HEK293 (cell line): ENCODE measurements around the gene MAN2B1.
A peak's percentile ranks its signal among the peaks of the same experiment; 100 is the strongest.

ENCODE experiments used
- CTCF ChIA-PET: fragments of 350-600 bp; formaldehyde crosslinking; extraction: SDS; loops from one replicate; lab custom pipeline; 2021; ENCODE audit warnings: antibody characterized with exemption; lab: Yijun Ruan, JAX
- POLR2A ChIA-PET: fragments of 300-600 bp; formaldehyde crosslinking; extraction: SDS; loops from one replicate; lab custom pipeline; 2020; ENCODE audit warnings: antibody characterized with exemption, inconsistent platforms; lab: Yijun Ruan, JAX
- H3K27ac ChIP-seq: fragments of 200-500 bp; sonication (Bioruptor generic); 2 replicates; pipeline ENCODE4 v1.5.1; 2014; ENCODE audit warnings: low read depth, low read length, control low read depth, inconsistent platforms; ENCODE audit errors: extremely low read depth
- H3K36me3 ChIP-seq, 2 experiments: fragments of 200-500 bp in 1 of 2; sonication (Bioruptor generic) in 1 of 2; 1 replicate in 1 of 2; 2 replicates in 1 of 2; pipeline ENCODE4 v1.5.1; 2014 to 2017; ENCODE audit warnings: inconsistent platforms in 2 of 2, low read length in 2 of 2; ENCODE audit not compliant: control insufficient read depth in 2 of 2, insufficient read depth in 1 of 2
- H3K4me1 ChIP-seq: fragments of 200-500 bp; sonication (Bioruptor generic); 2 replicates; pipeline ENCODE4 v1.5.1; 2014; ENCODE audit warnings: mild to moderate bottlenecking, low read length, inconsistent platforms; ENCODE audit not compliant: control insufficient read depth, insufficient read depth
- H3K4me3 ChIP-seq: 2 replicates; pipeline ENCODE4 v1.5.1; 2011; ENCODE audit warnings: low read depth, mild to moderate bottlenecking, control low read depth, low read length, moderate library complexity
- H3K9me3 ChIP-seq: fragments of 200-500 bp; sonication (Bioruptor generic); 2 replicates; pipeline ENCODE4 v1.5.1; 2014; ENCODE audit warnings: low read depth, low read length, inconsistent platforms; ENCODE audit not compliant: control insufficient read depth, insufficient read depth
- FEZF1 ChIP-seq: fragments of 450-650 bp; formaldehyde crosslinking; IDR thresholded peaks from 2 replicates; pipeline ENCODE4 v1.5.1; 2016; ENCODE audit warnings: missing biosample characterization, missing genetic modification characterization
- GLIS2 ChIP-seq: fragments of 450-650 bp; formaldehyde crosslinking; IDR thresholded peaks from 2 replicates; pipeline ENCODE4 v1.5.1; 2016; ENCODE audit warnings: missing biosample characterization, missing genetic modification characterization
- IKZF3 ChIP-seq: fragments of 450-650 bp; IDR thresholded peaks from 2 replicates; pipeline ENCODE4 v1.5.0; 2018; ENCODE audit warnings: missing biosample characterization, mild to moderate bottlenecking, missing genetic modification characterization, moderate library complexity
- MZF1 ChIP-seq: fragments of 450-650 bp; formaldehyde crosslinking; IDR thresholded peaks from 2 replicates; pipeline ENCODE4 v1.5.1; 2017; ENCODE audit warnings: missing biosample characterization, missing genetic modification characterization, borderline replicate concordance
- RBAK ChIP-seq: fragments of 450-650 bp; formaldehyde crosslinking; IDR thresholded peaks from 2 replicates; pipeline ENCODE4 v1.5.1; 2016; ENCODE audit warnings: missing biosample characterization, missing genetic modification characterization
- SP2 ChIP-seq: fragments of 450-650 bp; formaldehyde crosslinking; IDR thresholded peaks from 2 replicates; pipeline ENCODE4 v1.5.1; 2016; ENCODE audit warnings: missing biosample characterization, missing genetic modification characterization
- SP3 ChIP-seq: fragments of 450-650 bp; formaldehyde crosslinking; IDR thresholded peaks from 2 replicates; pipeline ENCODE4 v1.5.1; 2016; ENCODE audit warnings: missing biosample characterization, missing genetic modification characterization
- TCF7L2 ChIP-seq: IDR thresholded peaks from 2 replicates; pipeline ENCODE4 v1.6.1; 2011; ENCODE audit warnings: low read depth, mild to moderate bottlenecking, inconsistent platforms, low read length, moderate library complexity, borderline replicate concordance
- ZBTB20 ChIP-seq: fragments of 450-650 bp; formaldehyde crosslinking; IDR thresholded peaks from 2 replicates; pipeline ENCODE4 v1.5.1; 2016; ENCODE audit warnings: missing biosample characterization, missing genetic modification characterization
- ZBTB26 ChIP-seq: fragments of 450-650 bp; formaldehyde crosslinking; optimal IDR thresholded peaks from 2 replicates; pipeline ENCODE3; 2016; ENCODE audit warnings: missing biosample characterization, mild to moderate bottlenecking, missing genetic modification characterization
- ZBTB7A ChIP-seq: fragments of 450-650 bp; formaldehyde crosslinking; IDR thresholded peaks from 2 replicates; pipeline ENCODE4 v1.5.1; 2016; ENCODE audit warnings: low read depth, missing biosample characterization, missing genetic modification characterization
- ZNF112 ChIP-seq: fragments of 450-650 bp; formaldehyde crosslinking; IDR thresholded peaks from 2 replicates; pipeline ENCODE4 v1.5.0; 2017; ENCODE audit warnings: missing biosample characterization, missing genetic modification characterization
- ZNF121 ChIP-seq: fragments of 450-650 bp; formaldehyde crosslinking; IDR thresholded peaks from 2 replicates; pipeline ENCODE4 v1.5.1; 2016; ENCODE audit warnings: missing biosample characterization, missing genetic modification characterization
- ZNF175 ChIP-seq: fragments of 450-650 bp; formaldehyde crosslinking; IDR thresholded peaks from 2 replicates; pipeline ENCODE4 v1.5.1; 2016; ENCODE audit warnings: missing biosample characterization, missing genetic modification characterization
- ZNF221 ChIP-seq: fragments of 450-650 bp; formaldehyde crosslinking; IDR thresholded peaks from 2 replicates; pipeline ENCODE4 v1.5.1; 2017; ENCODE audit warnings: missing biosample characterization, missing genetic modification characterization, borderline replicate concordance
- ZNF292 ChIP-seq: fragments of 450-650 bp; formaldehyde crosslinking; IDR thresholded peaks from 2 replicates; pipeline ENCODE4 v1.5.1; 2016; ENCODE audit warnings: low read depth, missing biosample characterization, missing genetic modification characterization, borderline replicate concordance
- ZNF366 ChIP-seq: fragments of 450-650 bp; formaldehyde crosslinking; conservative IDR thresholded peaks from 2 replicates; pipeline ENCODE4 v1.5.1; 2016; ENCODE audit warnings: missing biosample characterization, missing genetic modification characterization
- ZNF426 ChIP-seq: fragments of 450-650 bp; formaldehyde crosslinking; IDR thresholded peaks from 2 replicates; pipeline ENCODE4 v1.5.1; 2017; ENCODE audit warnings: missing biosample characterization, missing genetic modification characterization, mild to moderate bottlenecking, inconsistent platforms, moderate library complexity
- ZNF621 ChIP-seq: fragments of 450-650 bp; formaldehyde crosslinking; IDR thresholded peaks from 2 replicates; pipeline ENCODE4 v1.5.1; 2017; ENCODE audit warnings: missing biosample characterization, missing genetic modification characterization
- ZNF664 ChIP-seq: fragments of 450-650 bp; formaldehyde crosslinking; IDR thresholded peaks from 2 replicates; pipeline ENCODE4 v1.5.1; 2016; ENCODE audit warnings: missing biosample characterization, missing genetic modification characterization
- ZNF677 ChIP-seq: fragments of 450-650 bp; IDR thresholded peaks from 2 replicates; pipeline ENCODE4 v1.5.0; 2018; ENCODE audit warnings: missing biosample characterization, mild to moderate bottlenecking, missing genetic modification characterization, moderate library complexity
- ZNF792 ChIP-seq: fragments of 450-650 bp; formaldehyde crosslinking; IDR thresholded peaks from 2 replicates; pipeline ENCODE4 v1.5.1; 2016; ENCODE audit warnings: missing biosample characterization, missing genetic modification characterization
- TF ChIP-seq, protein P1 (sequence below): fragments of 450-650 bp; formaldehyde crosslinking; IDR thresholded peaks from 2 replicates; pipeline ENCODE4 v1.5.1; 2016; ENCODE audit warnings: missing biosample characterization, missing genetic modification characterization
- TF ChIP-seq, protein P2 (sequence below): fragments of 450-650 bp; formaldehyde crosslinking; IDR thresholded peaks from 2 replicates; pipeline ENCODE4 v1.5.1; 2016; ENCODE audit warnings: missing biosample characterization, missing genetic modification characterization

Gene MAN2B1

DNA sequence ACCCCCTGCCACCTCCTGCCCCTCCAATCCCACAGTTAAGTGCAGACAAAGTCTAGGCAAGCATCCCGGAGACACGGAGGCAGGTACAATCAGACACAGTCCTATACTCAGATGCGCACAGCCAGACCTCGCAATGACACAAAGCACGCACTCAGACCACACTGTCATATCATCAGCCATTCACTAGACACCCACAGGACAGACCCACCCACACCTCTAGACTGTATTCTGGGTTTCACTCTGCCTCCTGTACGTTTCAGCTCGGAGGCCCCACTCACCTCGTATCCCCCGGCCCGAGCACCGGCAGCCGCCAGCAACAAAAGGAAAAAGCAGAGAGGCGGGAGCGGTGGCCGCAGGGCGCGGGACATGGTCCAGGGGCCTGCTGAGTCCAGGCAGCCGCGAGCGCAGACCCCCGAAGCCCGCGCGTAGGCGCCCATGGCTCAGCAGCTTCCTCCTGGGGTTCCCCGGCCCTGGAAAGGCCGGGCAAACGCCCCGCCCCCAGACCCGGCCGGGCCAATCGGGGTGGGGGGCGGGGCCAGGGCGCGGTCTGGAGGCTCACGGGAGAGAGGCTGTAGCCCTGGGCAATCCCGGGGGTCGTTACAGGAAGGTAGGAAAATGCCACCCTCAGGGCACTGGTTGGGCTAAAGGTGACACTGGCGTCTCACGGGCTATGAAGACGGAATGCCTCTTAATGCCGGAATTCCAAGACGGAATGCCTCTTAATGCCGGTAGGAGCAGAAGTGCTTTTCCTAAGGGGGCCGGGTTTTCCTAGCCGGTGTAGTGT, at the start of gene MAN2B1, which contains the start of gene WDR83 (continued):
- TF ChIP-seq ZNF621 (no peak), IKZF3 (tag by site-specific recombination) (peak; percentile 87), ZNF792 (tag by site-specific recombination) (no peak), MZF1 (tag by site-specific recombination) (no peak), ZNF426 (tag by site-specific recombination) (no peak), ZBTB26 (tag by site-specific recombination) (peak; percentile 58), ZBTB20 (peak; percentile 88), FEZF1 (no peak), GLIS2 (tag by site-specific recombination) (peak; percentile 52), ZNF175 (tag by site-specific recombination) (no peak), ZNF366 (no peak), ZBTB7A (tag by site-specific recombination) (peak; percentile 53; the same call in 1 of the 2 replicates), ZNF292 (tag by site-specific recombination) (no peak), RBAK (tag by site-specific recombination) (no peak), ZNF112 (no peak), TCF7L2 (no peak), SP2 (tag by site-specific recombination) (peak; percentile 69), ZNF221 (no peak), ZNF677 (tag by site-specific recombination) (no peak), ZNF664 (tag by site-specific recombination) (no peak)
- TF ChIP-seq, protein P1, sequence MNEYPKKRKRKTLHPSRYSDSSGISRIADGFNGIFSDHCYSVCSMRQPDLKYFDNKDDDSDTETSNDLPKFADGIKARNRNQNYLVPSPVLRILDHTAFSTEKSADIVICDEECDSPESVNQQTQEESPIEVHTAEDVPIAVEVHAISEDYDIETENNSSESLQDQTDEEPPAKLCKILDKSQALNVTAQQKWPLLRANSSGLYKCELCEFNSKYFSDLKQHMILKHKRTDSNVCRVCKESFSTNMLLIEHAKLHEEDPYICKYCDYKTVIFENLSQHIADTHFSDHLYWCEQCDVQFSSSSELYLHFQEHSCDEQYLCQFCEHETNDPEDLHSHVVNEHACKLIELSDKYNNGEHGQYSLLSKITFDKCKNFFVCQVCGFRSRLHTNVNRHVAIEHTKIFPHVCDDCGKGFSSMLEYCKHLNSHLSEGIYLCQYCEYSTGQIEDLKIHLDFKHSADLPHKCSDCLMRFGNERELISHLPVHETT (tag by site-specific recombination), result no peak
- TF ChIP-seq, protein P2, sequence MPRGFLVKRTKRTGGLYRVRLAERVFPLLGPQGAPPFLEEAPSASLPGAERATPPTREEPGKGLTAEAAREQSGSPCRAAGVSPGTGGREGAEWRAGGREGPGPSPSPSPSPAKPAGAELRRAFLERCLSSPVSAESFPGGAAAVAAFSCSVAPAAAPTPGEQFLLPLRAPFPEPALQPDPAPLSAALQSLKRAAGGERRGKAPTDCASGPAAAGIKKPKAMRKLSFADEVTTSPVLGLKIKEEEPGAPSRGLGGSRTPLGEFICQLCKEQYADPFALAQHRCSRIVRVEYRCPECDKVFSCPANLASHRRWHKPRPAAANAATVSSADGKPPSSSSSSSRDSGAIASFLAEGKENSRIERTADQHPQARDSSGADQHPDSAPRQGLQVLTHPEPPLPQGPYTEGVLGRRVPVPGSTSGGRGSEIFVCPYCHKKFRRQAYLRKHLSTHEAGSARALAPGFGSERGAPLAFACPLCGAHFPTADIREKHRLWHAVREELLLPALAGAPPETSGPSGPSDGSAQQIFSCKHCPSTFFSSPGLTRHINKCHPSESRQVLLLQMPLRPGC (tag by site-specific recombination), result 0 out of 2 replicates have a peak, but pooled peaks have one; percentile 10

- TF ChIP-seq ZNF121 (tag by site-specific recombination) (peak; percentile 93), SP3 (tag by site-specific recombination) (no peak)
- no peaks in the 10 kb centered on the region for H3K4me1 ChIP-seq
- ChIA-PET POLR2A (no interaction called here), CTCF (interaction anchor here (0.8 to 3.4 kb wide), 7 partner anchors 18 to 84 kb away, joined by 3 to 15 read pairs (median 5); no protein-coding TSS in a partner anchor)
- H3K36me3 ChIP-seq, result peaks cover 49 to 93% of the 10 kb centered on the region in 2 experiments
- no peaks in the 10 kb centered on the region for H3K9me3 ChIP-seq
- no peak overlapping the region for H3K27ac ChIP-seq
- no peak overlapping the region for H3K4me3 ChIP-seq
These were observed 49.4 kb upstream of the MAN2B1 start for GRCh38 chr19:12715929-12716328.
